Measurements from ENCODE around the gene XAGE2.
"Not testable (repeated sequence)": the region's sequence is repeated elsewhere in the genome, so short reads cannot be mapped to it uniquely, and the experiment has no call there.

Gene XAGE2

GRCh38 chrX:52368368-52369055, at the start of gene XAGE2:
XAGE2 (plus strand) TSS chrX:52369021; CDS start chrX:52370015, 994 bp downstream.
- FAIRE-seq (no peak), DNase-seq (ENCODE audit: insufficient read length, low spot score) (no peak)

- DNase-seq (ENCODE audit: insufficient read length, low spot score) (no peak), FAIRE-seq (no peak)
Measured at GRCh38 chrX:52337410-52337809, 31.4 kb upstream of the XAGE2 start.

GRCh38 chrX:52341493-52341892, 27.3 kb upstream of the XAGE2 start:
- DNase-seq (ENCODE audit: insufficient read length, low spot score) (no peak), FAIRE-seq (no peak)

GRCh38 chrX:52343131-52343530, 25.7 kb upstream of the XAGE2 start:
- FAIRE-seq; DNase-seq (ENCODE audit: insufficient read length, low spot score): not testable (repeated sequence)

GRCh38 chrX:52345402-52345801, 23.4 kb upstream of the XAGE2 start:
- not testable (repeated sequence) for DNase-seq (ENCODE audit: insufficient read length, low spot score); FAIRE-seq

GRCh38 chrX:52346174-52347165, 22.4 kb upstream of the XAGE2 start:
- no peak for DNase-seq (ENCODE audit: insufficient read length, low spot score)
- no peak for FAIRE-seq

- FAIRE-seq (no peak), DNase-seq (ENCODE audit: insufficient read length, low spot score) (no peak)
Measured at GRCh38 chrX:52349681-52350080, 19.1 kb upstream of the XAGE2 start.

- FAIRE-seq (no peak), DNase-seq (ENCODE audit: insufficient read length, low spot score) (no peak)
Measured at GRCh38 chrX:52352551-52352950, 16.3 kb upstream of the XAGE2 start.

- DNase-seq (ENCODE audit: insufficient read length, low spot score) (no peak), FAIRE-seq (no peak)
Measured at GRCh38 chrX:52353838-52354237, 15.0 kb upstream of the XAGE2 start.

- DNase-seq (ENCODE audit: insufficient read length, low spot score), result no peak
- no peak for FAIRE-seq
Measured at GRCh38 chrX:52355108-52355507, 13.7 kb upstream of the XAGE2 start.

GRCh38 chrX:52359614-52360232, 9.1 kb upstream of the XAGE2 start:
- no peak for FAIRE-seq

GRCh38 chrX:52361941-52362340, 6.9 kb upstream of the XAGE2 start:
- FAIRE-seq, result no peak
- no peak for DNase-seq (ENCODE audit: insufficient read length, low spot score)

More at GRCh38 chrX:52359614-52360232, 9.1 kb upstream of the XAGE2 start:
- DNase-seq (ENCODE audit: insufficient read length, low spot score), result no peak

GRCh38 chrX:52363247-52363883, 5.5 kb upstream of the XAGE2 start:
- FAIRE-seq (no peak), DNase-seq (ENCODE audit: insufficient read length, low spot score) (no peak)

GRCh38 chrX:52378870-52379269, 10.0 kb downstream of the XAGE2 start:
- DNase-seq (ENCODE audit: insufficient read length, low spot score) (no peak), FAIRE-seq (no peak)

GRCh38 chrX:52380993-52381392, 12.2 kb downstream of the XAGE2 start:
- DNase-seq (ENCODE audit: insufficient read length, low spot score) (no peak), FAIRE-seq (no peak)

GRCh38 chrX:52410439-52411394, 41.9 kb downstream of the XAGE2 start:
- no peak for DNase-seq (ENCODE audit: insufficient read length, low spot score)
- FAIRE-seq, result no peak

GRCh38 chrX:52415304-52415703, 46.5 kb downstream of the XAGE2 start:
- no peak for DNase-seq (ENCODE audit: insufficient read length, low spot score)
- FAIRE-seq, result no peak

GRCh38 chrX:52416816-52417215, 48.0 kb downstream of the XAGE2 start:
- DNase-seq (ENCODE audit: insufficient read length, low spot score) (no peak), FAIRE-seq (no peak)

- no peak for FAIRE-seq
- DNase-seq (ENCODE audit: insufficient read length, low spot score), result no peak
Measured at GRCh38 chrX:52420824-52421443, 52.1 kb downstream of the XAGE2 start.
